GM12878 (cell line): ENCODE data around the gene KDM3B. TPM values are rescaled to one million over a fixed set of nuclear protein-coding genes. Genes with fewer than 3 reads are reported as not detected.

Experiments
- CBFB ChIP-seq: IDR thresholded peaks from 2 replicates; pipeline ENCODE4 v1.6.1; 2016; ENCODE audit warnings: antibody characterized with exemption, low read depth
- CBX3 ChIP-seq: fragments of 200-600 bp; sonication (generic); IDR thresholded peaks from 2 replicates; pipeline ENCODE4 v1.6.1; 2016; ENCODE audit warnings: low read depth, borderline replicate concordance
- GATAD2B ChIP-seq: fragments of 450-650 bp; conservative IDR thresholded peaks from 2 replicates; pipeline ENCODE4 v1.6.1; 2017; ENCODE audit warnings: low read depth, mild to moderate bottlenecking, moderate library complexity
- NKRF ChIP-seq: fragments of 450-650 bp; conservative IDR thresholded peaks from 2 replicates; pipeline ENCODE4 v1.6.1; 2017; ENCODE audit warnings: mild to moderate bottlenecking, moderate library complexity
- NRF1 ChIP-seq: conservative IDR thresholded peaks from 2 replicates; pipeline ENCODE4 v1.6.1; 2011; ENCODE audit warnings: mild to moderate bottlenecking, low read depth, low read length, improper control_type of control experiment
- SIN3A ChIP-seq: IDR thresholded peaks from 2 replicates; pipeline ENCODE4 v1.6.1; 2012; ENCODE audit warnings: low read depth, low read length, improper control_type of control experiment
- TAF1 ChIP-seq: IDR thresholded peaks from 2 replicates; pipeline ENCODE4 v1.6.1; 2011; ENCODE audit warnings: mild to moderate bottlenecking, low read depth, low read length, borderline replicate concordance
- polyA plus RNA-seq, 11 experiments: library from polyadenylated mRNA; depleted of rRNA in 4 of 11; unstranded in 6 of 11; stranded (reverse) in 5 of 11; fragments of >200 nt; fragmentation: Nextera tagmentation in 4 of 11; fragmentation: Illumina TruSeq in 1 of 11; extraction: Ambion mirVana in 4 of 11; extraction: Trizol in 1 of 11; gene quantifications; 1 replicate in 1 of 11; 2 replicates in 10 of 11; pipeline versions ENCODE4 v1.2.1 to v1.2.3, GENCODE V29; 2011 to 2016; ENCODE audit warnings: inconsistent platforms in 2 of 11, missing spikeins in 2 of 11, low read depth in 1 of 11
- total RNA-seq, 4 experiments: library from RNA; depleted of rRNA in 3 of 4; stranded (reverse); fragments of >200 nt in 3 of 4; fragmentation: Illumina TruSeq in 1 of 4; extraction: Trizol in 1 of 4; gene quantifications; 2 replicates each; pipeline versions ENCODE4 v1.2.1 to v1.2.3, GENCODE V29; 2013 to 2021
- TF ChIP-seq, protein P1 (sequence below): fragments of 150-350 bp; IDR thresholded peaks from 2 replicates; pipeline ENCODE4 v1.6.1; 2016; ENCODE audit warnings: low read depth, low read length

KDM3B gene
- total and polyA plus RNA-seq, 10 of the 15 experiments (the other 5 are each of a cell fraction or from before 2014, with no cell fraction given): 8.5 to 45.7 (median 29.0) TPM

- TF ChIP-seq NKRF (no peak), SIN3A (no peak), GATAD2B (no peak), CBX3 (no peak), CBFB (no peak), NRF1 (no peak), TAF1 (no peak)
- TF ChIP-seq, protein P1, sequence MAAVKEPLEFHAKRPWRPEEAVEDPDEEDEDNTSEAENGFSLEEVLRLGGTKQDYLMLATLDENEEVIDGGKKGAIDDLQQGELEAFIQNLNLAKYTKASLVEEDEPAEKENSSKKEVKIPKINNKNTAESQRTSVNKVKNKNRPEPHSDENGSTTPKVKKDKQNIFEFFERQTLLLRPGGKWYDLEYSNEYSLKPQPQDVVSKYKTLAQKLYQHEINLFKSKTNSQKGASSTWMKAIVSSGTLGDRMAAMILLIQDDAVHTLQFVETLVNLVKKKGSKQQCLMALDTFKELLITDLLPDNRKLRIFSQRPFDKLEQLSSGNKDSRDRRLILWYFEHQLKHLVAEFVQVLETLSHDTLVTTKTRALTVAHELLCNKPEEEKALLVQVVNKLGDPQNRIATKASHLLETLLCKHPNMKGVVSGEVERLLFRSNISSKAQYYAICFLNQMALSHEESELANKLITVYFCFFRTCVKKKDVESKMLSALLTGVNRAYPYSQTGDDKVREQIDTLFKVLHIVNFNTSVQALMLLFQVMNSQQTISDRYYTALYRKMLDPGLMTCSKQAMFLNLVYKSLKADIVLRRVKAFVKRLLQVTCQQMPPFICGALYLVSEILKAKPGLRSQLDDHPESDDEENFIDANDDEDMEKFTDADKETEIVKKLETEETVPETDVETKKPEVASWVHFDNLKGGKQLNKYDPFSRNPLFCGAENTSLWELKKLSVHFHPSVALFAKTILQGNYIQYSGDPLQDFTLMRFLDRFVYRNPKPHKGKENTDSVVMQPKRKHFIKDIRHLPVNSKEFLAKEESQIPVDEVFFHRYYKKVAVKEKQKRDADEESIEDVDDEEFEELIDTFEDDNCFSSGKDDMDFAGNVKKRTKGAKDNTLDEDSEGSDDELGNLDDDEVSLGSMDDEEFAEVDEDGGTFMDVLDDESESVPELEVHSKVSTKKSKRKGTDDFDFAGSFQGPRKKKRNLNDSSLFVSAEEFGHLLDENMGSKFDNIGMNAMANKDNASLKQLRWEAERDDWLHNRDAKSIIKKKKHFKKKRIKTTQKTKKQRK: no peak
- TF ChIP-seq, all 136 proteins: peak for 8
Observed at GRCh38 chr5:138467711-138468132, 115.2 kb downstream of the KDM3B start (continued).
